CD4-positive, alpha-beta T cell treated with Interleukin-15 for 4 hours (primary cell): ENCODE results near the gene WIZ.

Source experiments
- DNase-seq: peaks from one replicate; pipeline ENCODE4 v3.0.0-alpha.2; 2020; ENCODE audit warnings: low spot score

WIZ gene

GRCh38 chr19:15374105-15374651, 75.6 kb downstream of the WIZ start:
- no peak for DNase-seq

- DNase-seq, result no peak
Observed at GRCh38 chr19:15373644-15374043, 76.1 kb downstream of the WIZ start.

- DNase-seq, result no peak
Observed at GRCh38 chr19:15372891-15373301, 76.9 kb downstream of the WIZ start.

- DNase-seq, result no peak
Observed at GRCh38 chr19:15372470-15372869, 77.3 kb downstream of the WIZ start.

- no peak for DNase-seq
Observed at GRCh38 chr19:15371786-15372380, 77.9 kb downstream of the WIZ start.

- no peak for DNase-seq
Observed at GRCh38 chr19:15371119-15371518, 78.6 kb downstream of the WIZ start.
